T-helper 1 cell treated with Interleukin-12 subunit alpha and Interleukin-12 subunit beta and Interleukin-4 antibody, amounts not matched to agents 30 μg/mL and 1 μg/mL, for 36 hours (primary cell): ENCODE measurements around the gene OCEL1.

Source experiments
- H3K27ac Mint-ChIP-seq: one replicate; pipeline ENCODE4 v1.8.0; 2021; ENCODE audit warnings: mild to moderate bottlenecking, mixed read lengths
- H3K27me3 Mint-ChIP-seq: one replicate; pipeline ENCODE4 v1.8.0; 2021; ENCODE audit warnings: low read depth, mixed read lengths
- H3K36me3 Mint-ChIP-seq: one replicate; pipeline ENCODE4 v1.8.0; 2021; ENCODE audit warnings: low read depth, mixed read lengths
- H3K4me1 Mint-ChIP-seq: one replicate; pipeline ENCODE4 v1.8.0; 2021; ENCODE audit warnings: low read depth, mixed read lengths
- H3K4me3 Mint-ChIP-seq: one replicate; pipeline ENCODE4 v1.8.0; 2021; ENCODE audit warnings: mild to moderate bottlenecking, moderate library complexity, mixed read lengths
- H3K9me3 Mint-ChIP-seq: one replicate; pipeline ENCODE4 v1.8.0; 2021; ENCODE audit warnings: mixed read lengths

Gene OCEL1

DNA sequence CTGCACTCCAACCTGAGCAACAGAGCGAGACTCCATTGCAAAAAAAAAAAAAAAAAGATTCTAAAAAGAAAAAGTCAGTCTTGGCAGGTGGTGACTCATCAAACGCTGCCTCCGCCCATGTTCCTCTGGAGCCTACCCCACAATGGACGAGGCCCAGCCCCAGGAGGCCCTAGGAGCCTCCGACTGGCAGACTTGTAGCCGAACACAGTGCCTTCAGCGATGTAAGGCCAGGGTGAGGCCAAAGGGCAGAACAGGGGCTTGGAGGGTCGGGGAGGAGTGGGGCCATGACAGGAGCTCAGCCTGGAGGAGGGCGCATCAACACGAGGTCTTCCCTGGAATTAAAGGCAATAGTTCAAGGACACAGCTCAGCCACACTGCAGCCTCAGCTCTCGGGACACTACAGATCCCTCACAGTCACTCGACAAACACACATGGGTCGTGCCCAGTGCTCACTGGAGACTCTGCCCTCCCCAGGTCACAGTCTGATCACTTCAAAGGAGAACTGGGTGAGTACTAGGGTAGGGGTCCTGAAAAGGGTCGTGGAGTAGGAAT, 5.7 kb upstream of the OCEL1 start:
- peaks cover 23% of the 10 kb centered on the region for H3K36me3 Mint-ChIP-seq
- H3K27me3 Mint-ChIP-seq = no peaks in the 10 kb centered on the region
- no peaks in the 10 kb centered on the region for H3K9me3 Mint-ChIP-seq
- H3K4me1 Mint-ChIP-seq = peaks cover 3% of the 10 kb centered on the region
- no peak overlapping the region for H3K27ac Mint-ChIP-seq
- H3K4me3 Mint-ChIP-seq = no peak overlapping the region

DNA sequence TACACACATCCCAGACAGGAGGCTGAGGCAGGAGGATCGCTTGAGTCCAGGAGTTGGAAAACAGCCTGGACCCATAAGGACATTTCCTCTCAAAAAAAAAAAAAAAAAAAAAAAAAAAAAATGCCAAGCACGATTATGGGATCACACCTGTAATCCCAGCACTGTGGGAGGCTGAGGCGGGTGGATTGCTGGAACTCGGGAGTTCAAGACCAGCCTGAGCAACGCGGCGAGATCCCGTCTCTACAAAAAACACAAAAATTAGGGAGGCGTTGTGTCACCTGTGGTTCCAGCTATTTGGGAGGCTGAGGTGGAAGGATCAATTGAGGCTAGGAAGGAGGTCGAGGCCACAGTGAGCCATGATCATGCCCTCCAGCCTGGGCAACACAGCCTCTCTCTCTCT, 973 bp upstream of the OCEL1 start:
- no peaks in the 10 kb centered on the region for H3K9me3 Mint-ChIP-seq
- H3K36me3 Mint-ChIP-seq = no peaks in the 10 kb centered on the region
- peak overlapping the region; percentile 61 for H3K4me3 Mint-ChIP-seq
- H3K27me3 Mint-ChIP-seq = no peaks in the 10 kb centered on the region
- no peak overlapping the region for H3K27ac Mint-ChIP-seq
- H3K4me1 Mint-ChIP-seq = peaks cover 5% of the 10 kb centered on the region

DNA sequence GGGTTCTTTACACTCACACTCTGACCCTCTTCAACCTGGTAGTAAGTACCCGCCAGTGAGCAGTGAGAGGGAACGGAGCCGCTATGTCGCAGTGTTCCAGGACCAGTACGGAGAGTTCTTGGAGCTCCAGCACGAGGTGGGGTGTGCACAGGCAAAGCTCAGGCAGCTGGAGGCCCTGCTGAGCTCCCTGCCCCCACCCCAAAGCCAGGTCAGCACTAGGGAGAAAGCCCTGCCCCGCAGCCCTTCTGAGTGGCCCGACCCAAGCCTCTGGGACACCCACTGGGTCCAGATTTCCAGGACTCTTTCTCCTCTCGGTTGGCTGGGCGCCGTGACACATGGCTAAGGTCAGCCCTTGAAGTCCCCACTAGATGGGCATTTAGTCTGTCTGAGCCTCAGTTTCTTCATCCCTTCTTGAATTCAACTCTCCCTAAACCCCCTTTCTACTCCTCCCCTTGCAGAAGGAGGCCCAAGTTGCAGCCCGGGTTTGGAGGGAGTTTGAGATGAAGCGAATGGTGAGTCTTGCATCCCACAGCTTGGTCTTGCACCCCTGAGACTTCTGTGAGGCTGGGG, 1.9 kb downstream of the OCEL1 start:
- Mint-ChIP-seq H3K27ac (no peak overlapping the region), H3K36me3 (no peaks in the 10 kb centered on the region), H3K27me3 (no peaks in the 10 kb centered on the region), H3K4me1 (peaks cover 5% of the 10 kb centered on the region), H3K9me3 (no peaks in the 10 kb centered on the region), H3K4me3 (no peak overlapping the region)

DNA sequence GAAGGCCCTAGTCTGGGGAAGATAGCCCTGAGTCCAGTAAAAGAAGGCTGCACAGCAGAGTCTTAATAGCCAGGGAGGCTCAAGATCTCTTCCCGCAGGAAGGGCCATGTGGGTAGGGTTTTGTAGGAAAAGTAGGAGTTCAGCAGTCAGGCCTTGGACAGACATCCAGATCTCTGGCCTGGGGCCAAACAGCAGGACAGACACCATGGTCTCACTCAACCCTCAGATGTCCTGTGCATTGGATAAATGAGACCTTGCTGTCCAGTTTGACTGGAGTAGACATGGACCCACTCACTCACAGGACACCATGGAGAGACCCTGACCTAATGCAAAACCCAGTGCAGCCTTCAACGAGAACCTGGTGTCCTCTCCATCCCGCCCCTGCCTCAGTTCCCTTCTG, 3.9 kb downstream of the OCEL1 start:
- no peak overlapping the region for H3K27ac Mint-ChIP-seq

DNA sequence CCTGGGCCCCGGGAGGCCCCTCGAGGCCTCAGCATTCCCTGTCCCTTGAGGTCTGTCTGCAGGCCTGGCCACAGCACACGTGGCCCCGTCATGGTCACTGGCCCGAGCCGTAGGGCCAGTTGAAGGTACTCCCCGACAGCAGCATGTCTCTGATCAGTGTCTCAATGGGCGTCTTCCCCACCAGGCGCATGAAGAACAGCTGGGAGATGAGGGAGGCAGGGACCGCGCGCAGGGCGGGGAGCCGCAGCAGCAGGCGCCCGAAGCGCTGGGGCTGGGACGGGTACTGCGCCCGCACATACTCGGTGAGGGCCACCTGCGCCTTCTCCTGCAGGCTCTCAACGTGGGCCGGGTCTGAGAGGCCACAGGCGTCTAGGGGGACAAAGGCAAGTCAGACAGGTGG, 6.2 kb downstream of the OCEL1 start:
- Mint-ChIP-seq H3K27ac (no peak overlapping the region), H3K27me3 (no peaks in the 10 kb centered on the region), H3K4me3 (no peak overlapping the region), H3K36me3 (no peaks in the 10 kb centered on the region), H3K4me1 (peaks cover 14% of the 10 kb centered on the region), H3K9me3 (no peaks in the 10 kb centered on the region)

More for the DNA sequence above, 3.9 kb downstream of the OCEL1 start:
- Mint-ChIP-seq H3K36me3 (no peaks in the 10 kb centered on the region), H3K4me1 (peaks cover 18% of the 10 kb centered on the region), H3K4me3 (no peak overlapping the region), H3K9me3 (no peaks in the 10 kb centered on the region), H3K27me3 (no peaks in the 10 kb centered on the region)

DNA sequence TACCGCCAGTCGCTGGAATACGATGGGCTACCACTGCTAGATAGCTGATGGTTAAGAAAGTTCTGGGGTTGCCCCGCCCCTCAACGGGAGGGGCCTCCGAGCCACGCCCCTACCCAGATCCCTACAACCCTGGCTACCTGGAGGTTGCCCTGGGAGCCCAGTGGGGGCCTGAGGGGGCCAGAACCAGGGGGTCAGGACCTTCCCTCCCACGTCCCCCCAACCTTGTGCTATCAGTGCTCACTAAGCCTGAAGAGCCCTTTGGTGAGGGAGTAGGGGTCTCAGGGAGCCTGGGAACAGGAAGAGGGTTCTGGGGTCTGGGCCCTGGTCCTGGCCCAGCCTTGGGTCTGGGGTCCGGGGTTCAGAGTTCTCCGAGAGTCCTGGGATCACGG, 8.9 kb downstream of the OCEL1 start:
- H3K27ac Mint-ChIP-seq = peak overlapping the region; percentile 70
- H3K4me1 Mint-ChIP-seq = peaks cover 16% of the 10 kb centered on the region
- H3K27me3 Mint-ChIP-seq = no peaks in the 10 kb centered on the region
- peak overlapping the region; percentile 83 for H3K4me3 Mint-ChIP-seq
- no peaks in the 10 kb centered on the region for H3K36me3 Mint-ChIP-seq
- no peaks in the 10 kb centered on the region for H3K9me3 Mint-ChIP-seq

DNA sequence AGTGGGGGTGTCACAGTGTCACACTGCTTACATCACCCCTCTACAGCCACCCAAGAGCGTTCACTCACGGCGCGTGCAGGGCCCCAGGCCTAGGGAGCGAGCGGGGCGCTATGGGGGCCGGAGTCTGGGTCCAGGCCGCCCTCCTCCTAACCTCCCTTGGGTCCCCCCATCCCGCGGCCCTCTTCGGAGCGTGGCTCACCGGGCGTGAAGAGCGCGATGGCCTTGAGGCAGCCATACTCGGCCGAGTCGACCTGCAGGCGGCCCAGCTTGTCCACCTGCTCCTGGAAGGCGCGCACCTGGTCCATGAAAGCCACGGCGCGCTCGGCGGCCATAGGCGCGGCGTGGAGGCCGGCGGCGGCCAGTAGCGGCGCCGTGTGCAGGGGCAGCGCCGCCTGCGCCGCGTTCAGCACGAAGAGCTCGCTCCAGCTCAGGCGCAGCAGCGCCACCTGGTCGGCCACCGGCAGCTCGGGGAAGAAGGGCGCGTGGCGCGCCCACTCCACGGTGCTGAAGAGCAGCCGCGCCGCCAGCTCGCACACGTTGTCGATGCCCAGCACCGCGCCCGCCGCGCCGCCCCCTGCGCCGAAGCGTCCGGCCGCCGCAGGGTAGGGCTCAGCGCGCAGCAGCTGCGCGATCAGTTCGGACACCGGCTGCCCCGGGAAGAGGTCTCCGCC, 9.4 kb downstream of the OCEL1 start:
- no peaks in the 10 kb centered on the region for H3K9me3 Mint-ChIP-seq
- no peaks in the 10 kb centered on the region for H3K27me3 Mint-ChIP-seq
- H3K4me1 Mint-ChIP-seq = peaks cover 16% of the 10 kb centered on the region
- H3K27ac Mint-ChIP-seq = peak overlapping the region; percentile 57
- peak overlapping the region; percentile 83 for H3K4me3 Mint-ChIP-seq
- H3K36me3 Mint-ChIP-seq = no peaks in the 10 kb centered on the region

DNA sequence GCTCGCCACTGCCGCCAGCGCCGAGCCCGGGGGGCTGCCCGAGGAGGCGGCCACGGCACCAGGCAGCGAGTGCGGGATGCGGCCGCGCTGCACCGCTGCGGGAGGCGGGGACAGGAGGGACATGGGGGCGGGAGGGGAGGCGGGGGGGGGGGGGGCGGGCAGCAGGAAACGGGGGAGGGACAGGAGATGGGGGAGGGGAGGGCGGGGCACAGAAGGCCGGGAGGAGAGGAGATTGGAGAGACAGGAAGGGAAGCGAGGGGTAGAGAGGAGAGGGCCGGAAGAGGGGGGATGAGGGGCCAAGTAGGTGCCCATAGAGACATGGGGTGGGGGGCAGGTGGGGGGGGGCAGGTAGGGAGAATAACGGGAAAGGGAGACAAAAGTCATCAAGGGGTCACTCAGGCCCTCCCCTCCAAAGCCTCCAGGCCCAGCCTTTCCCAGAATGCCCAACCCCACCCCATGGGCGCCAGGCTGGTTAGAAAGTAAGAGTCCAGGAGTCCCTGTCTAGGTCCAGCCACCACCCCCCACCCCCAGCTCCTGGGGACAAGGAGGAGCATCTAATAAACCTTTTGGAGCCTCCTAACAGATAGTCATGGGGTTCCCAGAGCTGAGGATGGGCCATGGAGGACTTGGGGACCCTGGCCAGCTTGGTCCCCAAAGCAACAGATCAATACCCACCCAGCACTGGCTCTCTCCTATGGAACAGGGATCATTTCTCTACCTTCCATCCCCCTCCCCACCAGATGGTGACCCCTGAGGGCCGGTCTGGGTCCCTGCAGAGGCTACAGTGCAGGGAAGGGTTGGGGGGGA, 10.1 kb downstream of the OCEL1 start:
- H3K9me3 Mint-ChIP-seq = no peaks in the 10 kb centered on the region
- peak overlapping the region; percentile 31 for H3K27ac Mint-ChIP-seq
- H3K36me3 Mint-ChIP-seq = no peaks in the 10 kb centered on the region
- H3K4me3 Mint-ChIP-seq = peak overlapping the region; percentile 44
- H3K27me3 Mint-ChIP-seq = no peaks in the 10 kb centered on the region
- H3K4me1 Mint-ChIP-seq = peaks cover 16% of the 10 kb centered on the region

DNA sequence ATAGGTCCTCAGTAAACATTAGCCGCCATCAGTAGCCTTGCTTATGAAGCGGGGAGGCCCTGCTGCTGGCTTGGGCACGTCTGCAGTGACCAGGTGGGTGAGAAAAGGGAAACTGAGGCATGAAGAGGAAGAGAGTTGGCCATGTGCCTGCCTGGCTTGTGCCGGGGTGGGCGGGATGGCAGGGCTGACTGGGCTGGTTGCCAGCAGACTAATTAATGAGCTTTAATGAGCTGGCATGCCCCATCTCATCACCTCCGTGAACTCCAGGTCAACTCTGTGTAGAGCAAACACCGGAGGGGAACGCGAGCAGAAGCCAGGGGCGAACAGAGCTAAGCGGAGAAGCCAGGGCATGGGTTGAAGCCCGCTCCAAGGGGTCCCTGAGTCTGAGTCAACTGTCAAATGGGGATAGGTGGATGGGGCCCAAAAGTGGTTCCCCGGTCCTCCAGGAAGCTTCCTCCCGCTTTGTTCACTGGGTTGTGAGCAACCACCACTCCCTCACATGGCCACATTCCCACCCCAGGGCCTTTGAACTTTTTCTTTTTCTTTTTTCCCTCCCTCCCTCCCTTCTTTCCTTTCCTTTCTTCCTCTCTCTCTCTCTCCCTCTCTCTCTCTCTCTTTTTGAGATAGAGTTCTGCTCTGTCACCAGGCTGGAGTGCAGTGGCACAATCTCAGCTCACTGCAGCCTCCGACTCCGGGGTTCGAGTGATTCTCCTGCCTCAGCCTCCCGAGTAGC, 11.0 kb downstream of the OCEL1 start:
- Mint-ChIP-seq H3K9me3 (no peaks in the 10 kb centered on the region), H3K4me3 (peak overlapping the region; percentile 25), H3K27ac (peak overlapping the region; percentile 67)

DNA sequence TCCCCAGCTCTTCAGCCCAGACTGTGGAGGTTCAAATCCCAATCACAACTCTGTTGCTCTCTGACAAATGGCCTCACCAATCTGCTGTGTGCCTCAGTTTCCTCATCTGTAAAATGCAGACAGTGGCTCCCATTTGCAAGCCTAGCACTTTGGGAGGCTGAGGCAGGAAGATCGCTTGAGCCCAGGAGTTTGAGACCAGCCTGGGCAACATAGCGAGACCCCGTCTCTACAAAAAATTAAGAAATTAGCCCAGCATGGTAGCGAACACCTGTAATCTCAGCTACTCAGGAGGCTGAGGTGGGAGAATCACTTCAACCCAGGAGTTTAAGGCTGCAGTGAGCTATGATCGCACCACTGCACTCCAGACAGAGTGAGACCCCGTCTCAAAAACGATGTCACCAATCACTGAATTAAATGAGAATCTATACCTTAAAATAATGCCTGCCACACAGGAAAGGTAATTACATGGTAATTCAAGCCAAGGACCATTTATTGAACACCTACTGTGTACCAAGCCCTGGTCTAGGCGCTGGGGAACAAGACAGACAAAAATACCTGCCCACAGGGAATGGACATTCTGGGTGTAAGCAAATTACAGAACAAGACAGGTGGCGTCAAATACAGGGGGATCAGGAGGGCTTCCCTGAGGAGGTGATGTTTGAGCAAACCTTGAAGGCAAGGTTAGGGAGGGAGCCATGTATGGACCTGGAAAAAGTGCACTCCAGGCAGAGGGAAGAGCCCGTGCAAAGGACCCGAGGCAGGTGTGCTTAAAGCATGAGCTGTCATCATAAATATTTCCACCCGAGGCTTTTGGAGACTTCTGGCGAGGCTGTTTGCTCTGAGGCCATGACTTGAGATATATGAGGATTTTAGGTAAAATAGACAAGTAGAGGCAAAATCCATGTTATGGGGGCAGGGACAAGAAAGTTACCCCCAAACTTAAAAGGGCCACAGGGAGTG, 12.0 kb downstream of the OCEL1 start:
- no peak overlapping the region for H3K27ac Mint-ChIP-seq
- peaks cover 16% of the 10 kb centered on the region for H3K4me1 Mint-ChIP-seq
- H3K36me3 Mint-ChIP-seq = no peaks in the 10 kb centered on the region
- H3K4me3 Mint-ChIP-seq = peak overlapping the region; percentile 40
- H3K9me3 Mint-ChIP-seq = no peaks in the 10 kb centered on the region
- no peaks in the 10 kb centered on the region for H3K27me3 Mint-ChIP-seq

More for the DNA sequence above, 11.0 kb downstream of the OCEL1 start:
- H3K27me3 Mint-ChIP-seq = no peaks in the 10 kb centered on the region
- H3K36me3 Mint-ChIP-seq = no peaks in the 10 kb centered on the region
- peaks cover 16% of the 10 kb centered on the region for H3K4me1 Mint-ChIP-seq

DNA sequence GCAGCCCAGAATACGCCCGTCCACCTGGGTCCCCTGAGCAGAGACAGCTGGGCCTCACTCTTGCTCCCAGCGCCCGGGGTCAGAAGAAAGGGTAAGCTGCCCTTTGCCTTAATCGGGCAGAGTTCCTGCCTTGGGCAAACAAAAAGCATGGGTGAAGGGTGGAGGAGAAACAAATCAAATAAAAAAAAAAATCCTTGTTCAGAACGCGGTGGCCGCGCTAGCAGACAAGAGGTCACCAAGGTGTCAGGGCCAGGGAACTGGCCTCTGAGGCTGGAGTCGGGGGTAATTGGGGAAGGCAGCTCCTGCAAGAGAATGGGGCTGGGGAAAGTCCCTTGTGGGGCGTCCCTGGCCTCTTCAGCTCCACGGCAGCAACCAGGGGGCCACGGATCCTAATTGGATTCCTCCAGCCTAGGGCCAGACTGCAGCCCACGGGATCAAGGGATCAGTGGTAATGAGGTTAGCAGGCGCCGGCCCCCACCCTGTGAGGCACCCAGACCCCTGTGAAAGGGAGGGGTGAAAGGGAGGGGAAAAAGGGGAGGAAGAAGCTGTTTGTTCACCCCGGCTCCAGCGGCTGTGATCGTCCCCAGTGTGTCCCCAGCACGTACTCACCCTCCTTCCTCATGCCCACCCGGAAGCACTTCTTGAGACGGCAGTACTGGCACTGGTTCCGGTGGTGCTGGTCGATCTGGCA, 14.2 kb downstream of the OCEL1 start:
- Mint-ChIP-seq H3K27ac (no peak overlapping the region), H3K9me3 (no peaks in the 10 kb centered on the region), H3K27me3 (no peaks in the 10 kb centered on the region), H3K36me3 (no peaks in the 10 kb centered on the region), H3K4me3 (no peak overlapping the region), H3K4me1 (peaks cover 3% of the 10 kb centered on the region)

DNA sequence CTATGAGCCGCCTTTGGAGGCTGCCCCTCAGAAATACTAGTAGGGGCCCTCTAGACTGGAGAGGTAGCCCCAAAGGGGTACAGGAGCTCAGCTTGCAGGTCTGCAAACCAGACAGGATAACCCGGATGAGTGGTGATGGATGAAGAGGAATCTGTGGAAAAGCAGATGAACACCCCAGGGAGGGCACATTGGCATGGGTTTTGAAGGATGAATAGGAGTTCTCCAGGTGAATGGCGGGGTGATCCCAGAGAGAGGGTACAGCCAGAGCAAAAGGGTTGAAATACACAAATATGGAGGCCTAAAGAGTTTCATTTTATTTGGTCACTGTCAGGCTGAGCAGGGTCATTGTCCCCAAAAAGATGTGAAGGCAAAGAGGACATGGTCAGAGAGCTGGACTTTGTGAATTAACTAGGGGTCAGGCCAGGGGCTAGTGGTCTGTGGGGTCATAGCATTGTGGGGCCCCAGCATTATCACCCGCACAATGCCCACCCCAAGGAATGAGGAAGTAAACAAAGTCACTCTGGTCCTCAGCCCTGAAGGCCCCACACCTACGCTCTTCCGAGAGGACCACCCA, 14.9 kb downstream of the OCEL1 start:
- H3K4me3 Mint-ChIP-seq = no peak overlapping the region
- H3K27ac Mint-ChIP-seq = no peak overlapping the region
- H3K36me3 Mint-ChIP-seq = no peaks in the 10 kb centered on the region
- H3K4me1 Mint-ChIP-seq = peaks cover 3% of the 10 kb centered on the region
- no peaks in the 10 kb centered on the region for H3K9me3 Mint-ChIP-seq
- H3K27me3 Mint-ChIP-seq = no peaks in the 10 kb centered on the region
